Activated gamma-delta T cell treated with anti-CD3 and anti-CD28 coated beads, Interleukin-2, amount 50 U/mL, for 16 hours (primary cell): Measurements from ENCODE around the gene GDF10.

Experiments used
- DNase-seq: peaks from one replicate; pipeline ENCODE4 v3.0.0-alpha.2; 2020; ENCODE audit warnings: low read depth

Gene GDF10

DNA sequence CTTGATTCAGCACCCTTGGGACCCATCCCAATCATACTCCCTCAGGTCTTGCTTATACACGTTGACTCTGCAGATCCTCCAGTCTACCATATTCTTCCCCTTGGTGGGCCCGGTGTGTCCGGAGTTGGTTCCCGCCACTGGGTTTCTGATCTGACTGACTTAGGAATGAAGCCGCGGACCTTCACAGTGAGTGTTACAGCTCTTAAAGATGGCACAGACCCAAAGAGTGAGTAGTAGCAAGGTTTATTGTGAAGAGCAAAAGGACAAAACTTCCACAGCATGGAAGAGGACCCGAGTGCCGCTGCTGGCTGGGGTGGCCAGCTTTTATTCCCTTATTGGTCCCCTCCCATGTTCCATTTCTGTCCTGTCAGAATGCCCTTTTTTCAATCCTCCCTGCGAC is 5.9 kb upstream of the GDF10 start:
- DNase-seq = no peak

DNA sequence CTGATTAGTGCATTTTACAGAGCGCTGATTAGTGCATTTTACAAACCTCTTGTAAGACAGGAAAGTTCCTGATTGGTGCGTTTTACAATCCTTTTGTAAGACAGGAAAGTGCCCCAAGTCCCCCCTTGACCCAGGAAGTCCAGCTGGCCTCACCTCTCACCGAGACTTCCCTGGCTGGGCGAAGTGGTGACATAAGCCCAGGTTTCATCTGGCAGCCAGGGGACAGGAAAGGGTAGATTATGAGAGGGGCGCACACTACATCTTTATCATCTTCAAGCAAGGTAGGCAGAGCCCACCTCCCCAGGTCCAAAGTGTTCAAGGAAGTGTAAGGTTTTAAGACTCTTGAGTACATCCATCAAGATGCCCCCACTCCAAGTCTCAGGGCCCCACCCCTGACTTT is 5.5 kb upstream of the GDF10 start:
- no peak for DNase-seq

DNA sequence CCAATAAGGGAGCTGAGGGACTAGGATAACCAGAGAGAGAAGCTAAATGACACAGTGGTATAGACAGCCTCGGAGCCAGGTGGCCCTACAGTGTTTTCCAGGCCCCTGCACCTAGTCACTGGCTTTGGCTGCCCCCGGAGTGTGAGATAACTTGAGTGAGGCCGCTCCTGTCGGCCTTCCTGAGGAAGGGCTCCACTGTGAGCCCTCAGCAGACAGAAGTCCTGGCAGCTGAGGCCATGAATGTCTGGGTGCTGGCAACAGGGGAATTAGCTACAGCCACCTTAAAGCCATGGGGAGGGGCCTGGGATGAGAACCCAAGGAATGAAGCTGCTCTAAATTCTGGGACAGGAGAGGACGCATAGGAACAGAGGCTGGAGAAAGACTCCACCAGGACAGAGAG is 4.6 kb upstream of the GDF10 start:
- DNase-seq = no peak

DNA sequence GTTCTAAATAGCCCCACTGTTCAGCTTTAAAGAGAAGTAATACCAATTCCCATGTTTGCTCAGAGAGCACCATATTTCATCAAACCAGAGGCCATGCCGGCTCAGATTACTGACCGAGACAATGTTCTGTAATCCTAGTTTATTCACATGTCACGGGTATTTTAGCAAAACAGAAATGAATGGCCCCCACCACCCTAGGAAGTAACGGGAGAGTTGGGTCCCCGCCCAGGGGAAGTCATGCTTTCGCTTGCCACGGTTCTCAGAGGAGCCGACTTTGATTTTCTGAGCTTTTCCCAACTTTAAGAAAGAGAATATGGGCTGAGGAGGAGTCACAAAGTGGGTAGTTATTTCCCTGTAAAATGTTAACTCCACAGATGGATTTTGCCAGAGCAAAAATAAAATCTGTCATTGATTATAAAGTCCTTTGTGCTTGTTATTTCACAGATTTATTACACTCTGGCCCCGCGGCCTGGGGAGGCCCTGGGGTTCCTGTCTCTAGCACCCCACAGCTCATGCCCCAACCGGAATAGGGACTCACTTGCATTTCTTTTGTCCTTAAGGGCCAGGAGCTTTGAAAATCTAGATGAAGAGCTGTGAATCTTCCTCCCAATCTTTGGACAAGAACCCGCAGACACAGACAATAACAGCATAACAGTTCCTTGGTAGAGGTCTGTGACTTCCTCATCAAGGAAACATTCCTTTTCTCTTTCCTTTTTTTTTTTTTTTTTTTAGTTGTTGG is 3.7 kb upstream of the GDF10 start:
- DNase-seq = no peak

DNA sequence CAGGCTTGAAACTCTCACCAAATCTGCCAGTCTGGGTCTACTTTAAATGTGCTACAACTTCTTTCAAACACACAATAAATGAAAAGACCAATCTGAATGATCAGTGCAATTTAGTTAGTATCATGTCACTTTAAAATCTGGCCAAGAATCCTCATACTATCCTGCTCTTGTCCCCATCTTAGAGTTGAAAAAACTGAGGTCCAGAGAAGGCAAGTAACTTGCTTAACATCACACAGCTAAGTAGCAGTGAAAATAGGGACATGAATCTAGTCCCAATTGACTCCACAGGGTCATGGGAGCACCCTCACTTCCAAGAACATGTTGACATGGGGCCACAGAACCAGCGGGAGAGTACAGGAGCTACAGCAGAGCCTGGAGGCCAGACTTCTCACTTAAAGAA is 3.1 kb upstream of the GDF10 start:
- no peak for DNase-seq

DNA sequence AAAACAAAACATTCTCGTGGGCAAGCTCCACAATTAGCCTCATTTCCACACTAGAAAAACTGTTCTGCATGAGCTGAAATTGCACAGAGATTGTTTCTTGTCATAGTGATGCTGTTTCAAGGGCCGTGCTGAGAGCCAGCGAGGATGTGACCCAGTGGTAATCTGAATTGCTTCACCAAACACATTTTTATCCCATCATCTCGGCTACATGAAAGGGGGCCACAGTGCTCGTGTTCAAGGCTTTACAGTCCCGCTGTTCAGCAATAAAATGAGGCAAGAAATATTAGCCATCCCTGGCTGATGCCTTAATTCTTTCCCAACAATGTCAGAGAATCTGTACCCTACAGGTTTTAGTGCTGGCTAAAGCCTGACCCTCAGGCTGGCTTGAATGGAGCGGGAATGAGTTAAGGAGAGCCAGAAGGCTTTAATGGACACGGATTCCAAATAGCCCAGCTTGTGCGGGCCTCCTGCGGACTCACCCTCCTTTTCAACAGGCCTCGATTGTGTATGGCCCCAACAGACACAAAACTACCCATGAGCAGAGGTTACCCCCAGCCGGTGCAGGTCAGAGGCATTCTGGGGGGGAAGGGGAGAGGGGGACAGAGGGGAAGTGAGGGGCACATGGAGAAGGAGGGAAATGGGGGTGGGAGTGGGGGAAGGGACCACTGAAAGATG is 2.0 kb upstream of the GDF10 start:
- DNase-seq = no peak

DNA sequence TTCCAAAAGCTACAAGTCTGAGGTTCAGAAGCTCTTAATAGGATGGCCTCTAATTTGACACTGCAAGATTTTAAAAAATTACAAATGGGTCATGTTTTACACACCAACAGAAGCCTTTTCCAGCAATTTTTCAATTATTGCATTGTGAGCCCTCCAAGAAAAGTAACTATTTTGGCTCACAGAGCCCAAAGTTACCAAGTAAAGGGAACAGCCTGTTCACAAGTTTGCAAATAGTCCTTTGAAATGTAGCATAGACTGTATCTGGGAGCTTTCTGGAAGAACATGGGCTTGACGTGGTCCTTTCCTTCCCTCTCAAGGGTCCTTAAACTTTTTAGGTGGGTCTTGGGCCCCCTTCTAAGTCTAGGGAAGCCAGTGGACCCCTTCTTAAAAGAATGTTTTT is 1.3 kb upstream of the GDF10 start:
- no peak for DNase-seq

DNA sequence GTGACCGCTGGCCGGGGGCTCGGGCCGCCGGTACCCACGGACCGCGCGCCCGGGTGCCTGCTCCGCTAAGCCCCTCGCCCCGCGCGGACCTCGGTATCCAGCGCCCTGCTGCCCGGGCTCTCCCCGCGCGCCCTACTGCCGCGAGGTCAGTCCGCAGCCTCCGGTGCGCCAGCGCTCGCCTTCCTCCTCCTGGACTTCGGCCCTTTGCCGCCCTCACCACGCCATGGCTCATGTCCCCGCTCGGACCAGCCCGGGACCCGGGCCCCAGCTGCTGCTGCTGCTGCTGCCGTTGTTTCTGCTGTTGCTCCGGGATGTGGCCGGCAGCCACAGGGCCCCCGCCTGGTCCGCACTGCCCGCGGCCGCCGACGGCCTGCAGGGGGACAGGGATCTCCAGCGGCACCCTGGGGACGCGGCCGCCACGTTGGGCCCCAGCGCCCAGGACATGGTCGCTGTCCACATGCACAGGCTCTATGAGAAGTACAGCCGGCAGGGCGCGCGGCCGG is 483 bp downstream of the GDF10 start:
- DNase-seq = no peak

DNA sequence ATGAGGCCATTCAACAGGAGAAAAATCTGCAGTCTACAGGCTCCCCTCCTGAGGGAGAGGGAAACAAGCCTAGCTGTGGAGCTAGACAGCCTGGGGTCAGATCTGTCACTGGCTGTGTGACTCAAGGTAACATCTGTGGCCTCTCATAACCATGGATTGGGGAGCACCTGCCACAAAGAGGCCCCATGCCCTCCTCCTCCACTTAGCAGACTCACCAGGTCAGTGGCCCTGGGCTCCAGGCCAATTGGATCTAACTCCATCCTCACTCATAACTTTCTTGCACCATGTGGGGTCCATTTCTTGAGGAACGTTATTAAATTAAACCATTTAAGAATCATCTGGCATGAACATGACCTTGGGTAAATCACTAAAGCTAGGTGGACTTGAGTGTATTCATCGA is 1.8 kb downstream of the GDF10 start:
- no peak for DNase-seq

DNA sequence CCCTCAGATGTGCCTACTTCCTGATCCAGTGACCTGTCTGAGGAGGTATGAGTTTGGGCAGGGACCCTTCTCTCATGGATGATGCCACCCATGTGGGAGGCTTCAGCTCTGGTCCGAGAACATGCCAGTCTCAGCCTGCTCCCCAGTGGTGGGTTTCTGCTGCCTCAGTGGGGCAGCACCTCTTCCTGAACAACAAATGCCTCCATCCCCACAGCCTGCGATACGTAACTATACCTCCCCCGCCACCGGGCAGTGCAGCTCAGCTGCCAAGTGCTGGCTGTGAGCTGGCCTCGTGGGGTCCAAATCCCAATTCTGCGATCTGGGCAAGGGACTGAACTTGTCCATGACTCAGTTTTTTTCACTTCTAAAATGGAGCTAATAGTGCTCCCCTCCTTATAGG is 3.1 kb downstream of the GDF10 start:
- no peak for DNase-seq

DNA sequence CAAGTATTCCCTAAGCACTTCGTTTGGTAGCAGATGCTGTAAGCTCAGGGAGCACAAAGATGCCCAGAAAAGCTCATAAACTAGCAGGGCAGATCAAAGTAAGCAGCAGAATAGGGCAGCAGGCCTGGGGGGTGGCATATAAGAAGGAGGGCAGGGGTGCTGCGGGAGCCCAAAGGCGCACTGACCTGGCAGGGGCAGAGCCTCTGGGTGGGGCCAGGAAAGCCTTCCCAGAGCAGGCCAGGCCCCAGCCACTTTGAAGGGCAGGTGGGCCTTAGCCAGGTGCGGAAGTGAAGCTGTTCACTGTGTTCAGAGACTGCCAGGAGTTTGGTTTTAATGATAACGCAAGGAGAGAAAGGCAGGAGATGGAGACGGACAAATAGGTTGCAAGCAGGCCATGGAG is 3.9 kb downstream of the GDF10 start:
- no peak for DNase-seq

DNA sequence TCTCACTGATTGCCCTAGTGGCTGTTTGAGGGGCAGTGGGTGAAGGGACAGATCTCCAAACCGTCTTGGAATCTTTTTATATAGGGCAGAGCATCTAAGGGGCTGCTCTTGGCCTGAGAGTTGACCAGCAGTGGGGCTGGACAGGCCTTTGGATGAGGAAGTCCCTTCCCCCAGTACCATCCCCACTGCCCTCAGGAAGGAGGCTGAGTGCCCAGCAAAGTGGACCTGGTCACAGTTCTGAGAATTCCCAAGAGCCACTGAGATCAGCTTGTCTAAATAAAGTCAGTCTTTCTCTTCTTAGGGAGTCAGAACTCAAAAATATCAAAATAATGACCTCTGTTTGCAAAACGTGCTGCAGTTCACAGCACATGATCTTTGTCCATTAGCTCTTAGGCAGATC is 5.6 kb downstream of the GDF10 start:
- DNase-seq = no peak

DNA sequence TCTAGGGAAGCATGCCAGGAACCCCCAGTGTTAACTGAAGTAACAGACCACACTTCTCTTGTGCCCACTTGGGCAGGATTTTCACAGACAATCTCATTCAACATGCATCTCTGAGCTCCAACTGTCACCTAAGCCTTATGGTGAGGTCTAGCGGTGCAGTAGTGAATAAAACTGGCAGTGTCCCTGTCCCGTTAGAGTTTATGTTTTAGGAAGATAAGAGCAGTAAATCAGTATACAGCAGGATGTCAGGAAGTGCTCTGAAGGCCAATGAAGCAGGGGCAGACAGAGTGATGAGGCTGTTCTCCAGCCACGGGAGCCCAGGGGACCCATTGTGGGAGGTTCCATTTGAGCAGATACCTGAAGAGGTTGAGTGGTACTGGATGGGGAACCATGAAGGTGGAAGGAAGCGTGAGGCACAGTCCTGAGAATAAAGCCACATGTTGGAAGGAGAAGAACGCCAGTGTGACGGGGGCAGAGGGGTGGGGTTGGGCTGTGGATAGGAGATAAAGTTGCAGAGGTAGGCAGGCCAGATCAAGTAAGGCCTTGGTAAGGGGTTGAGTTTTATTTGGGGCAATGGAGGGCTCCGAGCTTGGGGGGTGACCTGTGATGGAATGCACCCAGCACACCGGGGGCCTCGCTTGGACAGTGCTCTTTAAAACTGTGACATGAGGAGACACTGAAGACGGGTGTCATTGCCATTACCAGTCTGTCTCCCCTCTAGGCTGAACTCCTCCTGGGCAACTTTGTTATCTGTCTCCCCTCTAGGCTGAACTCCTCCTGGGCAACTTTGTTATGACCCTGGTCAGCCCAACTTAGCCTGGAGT is 6.6 kb downstream of the GDF10 start:
- no peak for DNase-seq

DNA sequence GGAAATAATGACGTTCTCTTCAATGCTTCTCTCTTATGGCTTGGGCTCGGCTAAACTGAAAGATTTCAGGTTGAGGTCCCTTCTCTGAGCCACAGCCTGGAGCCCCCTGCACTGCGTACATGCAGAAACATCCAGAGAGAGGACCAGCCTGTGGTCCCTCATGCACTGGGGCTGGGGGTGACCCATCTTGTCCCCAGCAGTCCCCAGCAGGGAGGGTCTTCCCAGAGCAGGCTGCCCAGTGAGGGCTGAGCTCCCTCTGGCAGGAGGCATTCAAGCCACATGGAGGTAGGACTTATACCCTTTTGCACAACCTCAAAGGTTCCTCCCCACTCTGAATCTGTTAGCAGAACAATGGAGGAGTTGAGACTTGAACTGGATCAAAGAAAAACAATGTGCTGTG is 7.4 kb downstream of the GDF10 start:
- DNase-seq = no peak

DNA sequence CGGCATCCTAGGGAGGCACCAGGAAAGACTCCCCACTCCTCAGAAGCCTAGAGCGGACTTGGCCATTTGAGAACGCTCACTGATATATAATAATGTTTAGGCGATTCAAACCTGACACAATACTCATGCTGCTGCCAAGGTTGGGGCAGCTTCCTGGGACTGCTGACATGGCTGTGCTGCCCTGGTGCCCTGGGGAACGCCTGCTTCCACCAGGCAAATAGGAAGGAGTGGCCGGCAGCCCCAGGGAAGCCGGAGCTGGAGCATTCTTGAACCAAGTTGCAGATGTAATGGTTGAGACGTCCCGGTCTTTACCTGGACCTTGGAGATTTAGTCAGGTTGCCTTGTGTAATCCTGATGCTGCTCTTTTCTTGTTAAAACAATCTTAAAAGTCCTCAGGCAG is 8.8 kb downstream of the GDF10 start:
- no peak for DNase-seq

DNA sequence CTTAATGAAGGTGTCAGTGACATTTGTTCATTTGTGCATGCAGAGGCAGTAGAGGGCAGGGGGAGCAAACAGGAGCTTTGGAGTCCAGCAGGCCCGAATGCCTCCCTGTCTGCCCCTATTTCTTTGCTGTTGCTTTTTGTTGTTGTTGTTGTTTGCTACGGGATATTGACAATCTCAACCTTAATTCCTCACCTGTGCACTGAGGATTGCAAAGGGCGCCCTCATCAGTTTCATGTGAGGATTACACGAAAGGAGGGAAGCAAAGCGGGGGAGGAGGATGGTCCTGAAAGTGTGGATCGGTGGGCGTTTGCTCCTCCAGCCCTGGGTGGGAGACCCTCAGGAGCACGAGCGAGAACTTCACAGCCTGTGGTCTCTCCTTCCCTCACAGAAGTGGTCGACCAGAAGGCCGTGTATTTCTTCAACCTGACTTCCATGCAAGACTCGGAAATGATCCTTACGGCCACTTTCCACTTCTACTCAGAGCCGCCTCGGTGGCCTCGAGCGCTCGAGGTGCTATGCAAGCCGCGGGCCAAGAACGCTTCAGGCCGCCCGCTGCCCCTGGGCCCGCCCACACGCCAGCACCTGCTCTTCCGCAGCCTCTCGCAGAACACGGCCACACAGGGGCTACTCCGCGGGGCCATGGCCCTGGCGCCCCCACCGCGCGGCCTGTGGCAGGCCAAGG is 9.6 kb downstream of the GDF10 start:
- no peak for DNase-seq

DNA sequence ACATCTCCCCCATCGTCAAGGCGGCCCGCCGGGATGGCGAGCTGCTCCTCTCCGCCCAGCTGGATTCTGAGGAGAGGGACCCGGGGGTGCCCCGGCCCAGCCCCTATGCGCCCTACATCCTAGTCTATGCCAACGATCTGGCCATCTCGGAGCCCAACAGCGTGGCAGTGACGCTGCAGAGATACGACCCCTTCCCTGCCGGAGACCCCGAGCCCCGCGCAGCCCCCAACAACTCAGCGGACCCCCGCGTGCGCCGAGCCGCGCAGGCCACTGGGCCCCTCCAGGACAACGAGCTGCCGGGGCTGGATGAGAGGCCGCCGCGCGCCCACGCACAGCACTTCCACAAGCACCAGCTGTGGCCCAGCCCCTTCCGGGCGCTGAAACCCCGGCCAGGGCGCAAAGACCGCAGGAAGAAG is 10.1 kb downstream of the GDF10 start:
- no peak for DNase-seq

DNA sequence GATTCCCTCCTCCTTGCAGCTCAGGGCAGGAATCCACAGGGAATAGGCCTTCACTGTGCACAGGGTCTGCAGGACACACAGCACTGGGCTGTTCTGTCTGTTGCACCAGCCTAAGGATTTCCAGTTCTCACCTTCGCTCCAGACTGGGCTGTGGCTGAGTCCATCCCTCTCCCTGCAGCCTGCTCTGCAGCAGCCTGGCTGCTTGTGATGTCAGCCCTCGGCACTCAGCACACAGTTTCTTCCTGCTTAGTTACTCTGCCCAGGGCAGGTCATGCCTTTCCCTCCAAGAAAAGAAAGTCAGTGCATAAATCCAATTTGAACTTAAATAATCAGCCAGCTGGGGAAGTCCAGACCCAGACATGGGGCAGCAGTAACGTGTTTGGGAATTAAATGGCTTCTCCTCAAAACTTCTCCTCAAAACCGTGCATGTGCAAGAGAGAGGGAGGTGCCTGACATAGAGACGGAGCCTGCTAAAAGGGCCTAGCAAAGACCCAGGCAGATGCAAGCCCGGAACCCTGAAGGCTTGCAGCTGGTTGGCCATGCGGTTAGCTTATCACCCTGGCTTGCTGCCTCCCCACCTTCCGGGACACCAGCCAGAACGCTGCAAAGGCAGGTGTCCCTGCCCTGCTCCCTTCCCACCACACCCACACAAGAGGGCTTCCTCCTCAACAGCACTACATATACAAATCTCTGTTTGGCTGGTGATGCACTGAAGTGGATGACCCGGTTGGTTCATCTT is 11.4 kb downstream of the GDF10 start:
- no peak for DNase-seq

DNA sequence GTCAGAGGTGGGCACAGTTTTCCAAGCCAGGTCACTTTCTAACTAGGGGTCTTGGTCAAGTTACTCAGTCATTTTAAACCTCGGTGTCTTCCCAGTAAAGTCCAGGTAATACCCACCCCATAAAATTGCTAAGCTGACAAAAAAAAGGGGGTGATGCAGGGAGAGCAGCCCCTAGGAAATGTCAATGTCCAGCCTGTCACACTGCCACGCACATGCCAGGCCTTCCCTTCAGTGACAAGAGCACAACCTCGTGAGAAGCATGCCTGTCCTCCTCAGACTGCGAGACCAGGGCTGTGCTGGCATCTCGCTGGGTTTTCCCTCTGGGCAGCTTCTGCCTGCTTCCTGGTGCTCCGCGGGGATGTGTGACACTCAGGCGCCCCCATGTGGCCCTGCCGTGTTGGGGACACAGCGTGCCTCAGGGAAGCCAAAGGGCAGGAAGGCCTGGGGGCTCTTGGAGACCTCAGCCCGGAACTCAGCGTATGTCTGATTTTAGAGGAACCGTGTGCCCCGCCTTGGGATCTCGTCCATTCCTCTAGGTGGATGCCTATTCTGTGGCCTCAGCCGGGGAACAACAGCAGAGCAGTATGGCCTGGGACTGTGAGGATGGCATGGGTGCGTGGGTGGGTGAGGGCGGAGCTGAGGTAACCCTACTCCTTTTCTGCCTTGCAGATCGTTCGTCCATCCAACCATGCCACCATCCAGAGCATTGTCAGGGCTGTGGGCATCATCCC is 12.1 kb downstream of the GDF10 start:
- peak; percentile 67 for DNase-seq

DNA sequence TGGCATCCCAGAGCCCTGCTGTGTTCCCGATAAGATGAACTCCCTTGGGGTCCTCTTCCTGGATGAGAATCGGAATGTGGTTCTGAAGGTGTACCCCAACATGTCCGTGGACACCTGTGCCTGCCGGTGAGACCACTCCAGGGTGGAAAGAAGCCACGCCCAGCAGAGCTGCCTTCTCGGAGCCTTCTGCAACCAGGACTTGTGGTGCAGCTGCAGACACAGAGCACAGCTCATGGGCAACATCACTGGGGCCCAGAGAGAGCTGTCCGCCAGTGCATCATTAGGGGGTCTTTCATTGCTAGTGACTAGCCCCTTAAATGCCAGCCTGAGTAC is 12.6 kb downstream of the GDF10 start:
- DNase-seq = no peak

DNA sequence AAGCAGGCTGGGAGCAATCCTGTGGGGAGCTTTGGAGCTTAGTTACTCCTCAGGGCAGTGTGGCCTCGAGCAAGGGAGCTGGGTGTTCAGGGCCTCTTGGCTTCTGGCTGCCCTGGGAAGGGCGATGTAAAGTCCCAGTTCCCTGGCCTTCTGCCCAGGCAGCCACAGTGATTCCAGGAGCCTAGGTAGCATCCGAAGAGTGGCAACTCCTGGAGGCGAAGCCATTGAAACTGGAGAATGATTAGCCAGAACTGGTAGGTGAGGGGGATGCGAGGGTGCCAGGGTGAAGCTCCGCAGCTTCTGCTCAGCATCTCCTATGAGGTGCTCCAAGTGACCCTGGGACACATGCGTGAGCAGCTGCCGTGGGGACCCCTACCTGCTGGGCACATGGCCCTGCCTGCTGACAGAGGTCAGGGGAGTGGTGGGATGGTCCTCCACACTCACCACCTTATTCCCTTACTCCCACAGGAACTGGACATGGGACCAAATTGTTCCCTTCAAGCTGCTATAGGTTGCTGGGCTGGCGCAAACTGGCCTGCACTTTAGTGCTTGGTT is 14.5 kb downstream of the GDF10 start:
- DNase-seq = no peak
